Measurements from ENCODE around the gene NFIC. TPM values are rescaled to one million over a fixed set of nuclear protein-coding genes. Genes with fewer than 3 reads are reported as not detected.

Gene NFIC
- total and polyA plus RNA-seq, 10 of the 15 experiments (the other 5 are each of a cell fraction or from before 2014, with no cell fraction given), result 0.71 to 53.5 (median 10.2) TPM

- TF ChIP-seq ZNF592 (IDR thresholded peaks at IDR 0.05) (no peak), FOXM1 (IDR thresholded peaks at IDR 0.05; ENCODE audit: low read depth, low read length) (no peak), NR2F1 (conservative IDR thresholded peaks at IDR 0.05) (no peak), SMARCA5 (IDR thresholded peaks at IDR 0.05) (peak; percentile 99), NFYA (IDR thresholded peaks at IDR 0.05; ENCODE audit: borderline replicate concordance, low read depth, low read length) (peak; percentile 43), TAF1 (IDR thresholded peaks at IDR 0.05; ENCODE audit: borderline replicate concordance, low read depth, low read length) (no peak), IKZF2 (IDR thresholded peaks at IDR 0.05) (no peak)
Observed at GRCh38 chr19:3343619-3344502, 22.5 kb upstream of the NFIC start (continued).
